Measurements from ENCODE around the gene MCTP2. TPM values are rescaled to one million over a fixed set of nuclear protein-coding genes. Genes with fewer than 3 reads are reported as not detected.
"Not testable (repeated sequence)": the region's sequence is repeated elsewhere in the genome, so short reads cannot be mapped to it uniquely, and the experiment has no call there.

The MCTP2 gene
- total RNA-seq, 2 donors from 2014 or later: 19.6 to 32.9 TPM

DNA sequence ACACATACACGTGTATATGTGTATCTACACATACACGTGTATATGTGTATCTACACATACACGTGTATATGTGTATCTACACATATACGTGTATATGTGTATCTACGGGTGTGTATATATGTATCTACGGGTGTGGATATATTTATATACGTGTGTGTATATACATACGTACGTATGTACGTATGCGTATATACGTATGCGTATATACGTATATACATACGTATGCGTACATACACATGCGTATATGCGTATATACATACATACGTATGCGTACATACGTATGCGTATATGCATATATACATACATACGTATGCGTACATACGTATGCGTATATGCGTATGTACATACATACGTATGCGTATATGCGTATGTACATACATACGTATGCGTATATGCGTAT lies 11.6 kb downstream of the MCTP2 start:
- H3K9me3 Mint-ChIP-seq; H3K4me3 Mint-ChIP-seq; ATAC-seq (replicated peaks); H3K36me3 Mint-ChIP-seq (ENCODE audit: low read depth); H3K27me3 Mint-ChIP-seq; H3K27ac Mint-ChIP-seq: not testable (repeated sequence)
- peaks cover 17% of the 10 kb centered on the region for H3K4me1 Mint-ChIP-seq

DNA sequence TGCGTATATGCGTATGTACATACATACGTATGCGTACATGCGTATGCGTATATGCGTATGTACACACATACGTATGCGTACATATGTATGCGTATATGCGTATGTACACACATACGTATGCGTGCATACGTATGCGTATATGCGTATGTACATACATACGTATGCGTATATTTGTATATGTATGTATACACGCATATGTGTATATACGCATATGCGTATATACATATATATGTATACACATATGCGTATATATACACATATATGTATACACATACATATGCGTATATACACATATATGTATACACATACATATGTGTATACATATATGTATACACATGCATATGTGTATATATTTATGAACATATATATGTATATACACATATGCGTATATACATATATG lies 12.1 kb downstream of the MCTP2 start:
- no peak for ATAC-seq (replicated peaks)
- Mint-ChIP-seq H3K4me3 (no peak overlapping the region), H3K27me3 (no peaks in the 10 kb centered on the region), H3K36me3 (ENCODE audit: low read depth) (no peaks in the 10 kb centered on the region), H3K27ac (no peak overlapping the region), H3K9me3 (no peaks in the 10 kb centered on the region), H3K4me1 (peaks cover 16% of the 10 kb centered on the region)

DNA sequence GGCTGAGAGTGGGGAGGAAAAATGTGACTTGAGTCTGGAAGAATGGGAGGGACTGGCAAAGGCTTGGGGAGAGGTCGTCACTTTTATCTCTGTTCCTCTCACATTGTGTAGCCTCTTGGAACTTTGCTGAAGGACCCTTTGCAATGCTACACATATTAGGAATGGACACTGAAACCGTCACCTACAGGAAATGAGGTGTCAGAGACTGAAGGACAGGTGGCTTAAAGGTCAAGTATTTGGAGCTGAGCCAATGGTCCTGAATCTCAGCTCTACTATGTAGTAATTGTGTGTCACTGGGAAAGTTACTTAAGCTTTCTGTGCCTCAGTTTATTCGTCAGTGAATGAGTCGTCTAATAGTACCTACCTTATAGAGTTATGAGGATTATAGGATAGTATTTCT lies 14.7 kb downstream of the MCTP2 start:
- Mint-ChIP-seq H3K4me1 (peaks cover 15% of the 10 kb centered on the region), H3K36me3 (ENCODE audit: low read depth) (no peaks in the 10 kb centered on the region), H3K27me3 (no peaks in the 10 kb centered on the region), H3K9me3 (no peaks in the 10 kb centered on the region), H3K27ac (no peak overlapping the region), H3K4me3 (no peak overlapping the region)
- ATAC-seq (replicated peaks): no peak

DNA sequence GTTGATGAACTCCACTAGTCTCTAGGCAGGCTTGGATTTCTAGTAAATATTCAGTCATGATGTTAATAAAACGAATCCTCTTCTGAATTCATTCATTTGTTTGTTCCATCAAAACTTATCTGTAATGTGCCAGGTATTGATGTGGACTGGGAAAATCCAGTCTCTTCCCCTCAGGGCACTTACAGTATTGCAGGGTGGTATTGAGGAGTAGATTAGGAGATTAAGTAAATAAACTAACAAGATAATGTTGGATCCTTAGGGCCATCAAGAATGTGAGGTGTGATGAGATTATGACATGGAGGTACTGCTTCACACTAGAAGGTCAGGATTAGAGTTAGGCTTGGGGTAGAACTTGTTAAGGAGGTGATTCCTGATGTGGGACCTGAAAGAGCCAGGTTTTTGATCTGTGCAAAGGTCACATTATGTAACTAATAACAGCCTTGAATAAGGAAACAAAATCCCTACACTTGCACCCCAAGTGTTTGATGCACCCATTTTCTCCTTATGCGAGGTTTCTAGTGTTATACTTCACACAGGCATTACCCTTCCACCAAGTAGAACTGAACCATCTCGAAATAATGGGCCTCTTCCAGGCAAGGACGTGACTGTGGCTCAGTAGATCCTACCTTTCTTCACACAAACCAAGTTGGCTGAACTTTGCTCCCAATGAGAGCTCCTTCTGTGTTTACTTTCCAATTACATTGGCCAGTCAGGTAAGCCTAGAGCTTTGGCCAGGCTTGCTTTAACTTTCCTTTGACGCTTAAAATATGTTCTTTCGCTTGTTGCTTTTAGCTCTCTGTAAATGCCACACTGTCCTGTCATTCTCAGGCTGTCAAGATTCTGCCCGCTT lies 16.7 kb downstream of the MCTP2 start:
- Mint-ChIP-seq H3K4me1 (peaks cover 22% of the 10 kb centered on the region), H3K36me3 (ENCODE audit: low read depth) (no peaks in the 10 kb centered on the region), H3K9me3 (no peaks in the 10 kb centered on the region), H3K4me3 (no peak overlapping the region), H3K27ac (no peak overlapping the region), H3K27me3 (no peaks in the 10 kb centered on the region)
- no peak for ATAC-seq (replicated peaks)

DNA sequence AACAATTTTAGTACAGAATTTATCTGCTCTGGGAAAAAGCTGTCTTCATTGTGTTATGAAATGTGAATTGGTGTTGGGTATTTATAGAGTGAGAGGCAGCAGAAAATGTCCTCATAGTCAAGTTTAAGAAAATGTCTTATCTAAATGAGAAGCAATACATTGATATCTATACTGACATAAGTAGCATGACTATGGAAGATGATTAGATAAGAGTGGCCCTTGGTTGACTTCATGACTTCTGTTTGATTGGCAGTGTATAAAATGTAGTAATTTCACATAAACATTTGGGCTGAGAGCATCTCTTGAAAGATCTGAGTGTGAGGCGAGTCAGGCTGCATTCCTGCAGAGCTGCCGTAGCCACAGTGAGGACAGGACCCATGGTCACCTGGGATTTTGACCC lies 19.4 kb downstream of the MCTP2 start:
- H3K27ac Mint-ChIP-seq: no peak overlapping the region
- no peaks in the 10 kb centered on the region for H3K27me3 Mint-ChIP-seq
- no peak overlapping the region for H3K4me3 Mint-ChIP-seq
- no peaks in the 10 kb centered on the region for H3K36me3 Mint-ChIP-seq (ENCODE audit: low read depth)
- peaks cover 27% of the 10 kb centered on the region for H3K4me1 Mint-ChIP-seq
- no peak for ATAC-seq (replicated peaks)
- no peaks in the 10 kb centered on the region for H3K9me3 Mint-ChIP-seq

DNA sequence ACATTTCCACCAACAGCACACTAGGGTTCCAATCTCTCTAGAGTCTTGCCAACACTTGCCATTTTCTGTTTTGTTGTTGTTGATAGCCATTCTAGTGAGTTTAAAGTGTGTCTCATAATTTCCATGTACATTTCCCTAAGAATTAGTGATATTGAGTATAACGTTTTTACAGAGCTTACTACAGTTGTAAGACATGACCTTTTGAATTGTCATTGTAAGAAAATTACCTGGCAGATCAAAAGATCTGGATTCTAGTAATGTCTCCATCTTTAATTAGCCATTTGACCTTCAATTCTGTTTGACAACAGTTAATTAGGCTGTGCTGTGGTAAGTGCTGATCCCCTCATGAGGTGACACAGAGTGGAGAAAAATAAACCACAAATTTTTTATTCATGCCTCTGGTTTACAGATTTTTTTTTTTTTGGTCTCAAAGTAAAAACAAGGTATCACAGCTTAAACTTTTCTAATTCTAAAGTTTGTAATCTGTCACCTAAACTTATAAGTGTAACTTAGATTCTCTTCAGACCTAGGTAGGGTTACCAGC lies 20.9 kb downstream of the MCTP2 start:
- no peaks in the 10 kb centered on the region for H3K27me3 Mint-ChIP-seq
- no peak overlapping the region for H3K4me3 Mint-ChIP-seq
- H3K9me3 Mint-ChIP-seq: no peaks in the 10 kb centered on the region
- ATAC-seq (replicated peaks): peak; percentile 44
- peaks cover 19% of the 10 kb centered on the region for H3K4me1 Mint-ChIP-seq
- H3K36me3 Mint-ChIP-seq (ENCODE audit: low read depth): no peaks in the 10 kb centered on the region
- peak overlapping the region; percentile 49 for H3K27ac Mint-ChIP-seq

DNA sequence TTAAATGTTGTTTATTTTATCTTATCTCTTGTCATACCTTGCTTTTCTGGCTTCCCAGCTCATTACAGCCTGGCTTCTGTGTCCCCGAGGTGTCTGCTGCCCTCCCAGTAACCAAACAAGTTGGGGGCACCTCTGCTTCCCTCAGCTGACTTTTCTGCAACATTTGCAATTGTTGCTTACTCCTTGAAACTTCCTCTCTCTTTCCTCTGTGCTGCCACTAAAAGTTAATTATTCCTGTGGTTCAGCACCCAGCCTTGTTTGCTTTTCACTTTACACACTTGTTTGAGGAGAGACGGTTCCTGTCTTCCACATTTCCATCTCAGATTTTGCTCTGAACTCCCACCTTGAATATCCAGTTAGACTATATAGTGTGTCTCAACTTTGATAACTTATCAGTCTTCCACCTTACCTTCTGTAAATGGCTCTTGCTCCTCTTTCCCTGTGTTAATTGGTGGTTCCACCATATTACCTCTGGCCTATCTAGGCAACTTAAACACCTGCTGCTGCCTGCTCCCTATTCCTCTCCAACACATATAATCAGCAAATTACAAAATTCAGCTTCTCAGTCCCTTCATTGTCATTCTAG lies 21.6 kb downstream of the MCTP2 start:
- H3K4me3 Mint-ChIP-seq: peak overlapping the region; percentile 1
- H3K27me3 Mint-ChIP-seq: no peaks in the 10 kb centered on the region
- no peaks in the 10 kb centered on the region for H3K36me3 Mint-ChIP-seq (ENCODE audit: low read depth)
- ATAC-seq (replicated peaks): no peak
- H3K27ac Mint-ChIP-seq: no peak overlapping the region
- H3K4me1 Mint-ChIP-seq: peaks cover 19% of the 10 kb centered on the region
- no peaks in the 10 kb centered on the region for H3K9me3 Mint-ChIP-seq

DNA sequence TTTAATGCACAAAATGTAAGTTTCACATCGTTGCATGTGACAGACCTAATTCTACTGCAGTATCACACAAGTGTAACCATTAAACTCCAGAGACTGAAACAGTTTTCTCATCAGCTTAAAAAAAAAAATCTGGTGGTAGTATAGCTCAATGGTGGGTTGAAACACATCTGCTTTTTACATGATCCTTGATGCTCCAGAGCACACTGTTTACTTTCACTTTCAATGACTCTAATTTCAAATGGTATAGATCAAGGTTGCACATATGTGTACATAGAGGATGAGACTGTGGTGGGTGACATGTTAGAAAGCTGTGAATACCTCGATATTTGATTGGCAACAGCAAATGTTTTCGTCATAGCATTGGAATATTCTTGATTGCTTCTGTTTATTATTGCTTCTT lies 22.4 kb downstream of the MCTP2 start:
- no peak overlapping the region for H3K27ac Mint-ChIP-seq
- peak overlapping the region; percentile 1 for H3K4me3 Mint-ChIP-seq
- ATAC-seq (replicated peaks): peak; percentile 50
- no peaks in the 10 kb centered on the region for H3K36me3 Mint-ChIP-seq (ENCODE audit: low read depth)
- H3K27me3 Mint-ChIP-seq: no peaks in the 10 kb centered on the region
- H3K4me1 Mint-ChIP-seq: peaks cover 19% of the 10 kb centered on the region
- no peaks in the 10 kb centered on the region for H3K9me3 Mint-ChIP-seq

DNA sequence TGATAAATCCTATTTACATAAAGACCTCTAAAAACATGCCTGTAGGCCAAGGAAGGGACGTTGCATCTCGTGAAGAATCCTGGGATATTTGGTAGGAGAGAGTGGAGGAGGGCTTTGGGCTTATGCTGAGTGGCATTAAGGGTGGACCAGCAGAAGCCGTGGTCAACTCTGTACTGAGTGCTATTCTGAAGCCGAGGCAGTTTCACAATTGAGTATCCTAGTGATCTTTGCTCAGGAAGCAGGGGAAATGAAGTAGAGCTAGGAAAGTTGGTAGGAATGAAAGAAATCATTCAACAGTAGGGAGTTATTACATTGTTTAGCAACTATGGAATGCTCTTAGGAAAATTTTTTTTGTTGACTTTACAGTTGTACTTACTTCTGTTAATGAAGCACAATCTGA lies 24.2 kb downstream of the MCTP2 start:
- H3K36me3 Mint-ChIP-seq (ENCODE audit: low read depth): no peaks in the 10 kb centered on the region
- no peak for ATAC-seq (replicated peaks)
- H3K27me3 Mint-ChIP-seq: no peaks in the 10 kb centered on the region
- no peak overlapping the region for H3K4me3 Mint-ChIP-seq
- no peaks in the 10 kb centered on the region for H3K9me3 Mint-ChIP-seq
- H3K4me1 Mint-ChIP-seq: peaks cover 16% of the 10 kb centered on the region
- H3K27ac Mint-ChIP-seq: no peak overlapping the region

DNA sequence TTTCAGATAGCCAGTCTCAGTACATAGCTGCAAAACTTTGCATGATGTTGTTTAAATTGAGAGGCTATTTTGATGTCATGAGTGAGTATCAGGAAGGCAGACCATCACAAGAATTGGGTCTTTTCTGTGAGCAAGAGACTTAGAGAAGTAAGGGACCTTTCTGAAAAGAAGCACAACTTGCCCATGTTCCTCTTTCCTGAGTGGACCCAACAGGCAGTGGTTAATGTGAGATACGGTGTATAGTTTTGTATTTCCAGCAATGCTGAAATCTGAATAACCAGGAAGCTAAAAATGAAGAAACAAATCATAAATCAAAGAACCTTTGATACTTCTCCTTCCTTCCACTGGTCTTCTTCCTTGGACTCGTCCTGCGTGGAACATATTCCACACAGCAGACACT lies 25.1 kb downstream of the MCTP2 start:
- H3K36me3 Mint-ChIP-seq (ENCODE audit: low read depth): peaks cover 6% of the 10 kb centered on the region

DNA sequence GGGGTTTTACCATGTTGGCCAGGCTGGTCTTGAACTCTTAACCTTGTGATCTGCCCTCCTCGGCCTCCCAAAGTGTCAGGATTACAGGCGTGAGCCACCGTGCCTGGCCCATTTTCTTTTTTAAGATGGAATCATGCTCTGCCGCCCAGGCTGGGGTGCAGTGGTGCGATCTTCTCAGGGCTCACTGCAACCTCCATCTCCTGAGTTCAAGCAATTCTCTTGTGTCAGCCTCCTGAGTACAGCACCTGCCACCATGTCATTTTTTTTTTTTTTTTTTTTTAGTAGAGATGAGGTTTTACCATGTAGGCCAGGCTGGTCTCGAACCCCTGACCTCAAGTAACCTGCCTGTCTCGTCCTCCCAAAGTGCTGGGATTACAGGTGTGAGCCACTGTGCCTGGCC lies 26.4 kb downstream of the MCTP2 start:
- not testable (repeated sequence) for H3K4me3 Mint-ChIP-seq; H3K9me3 Mint-ChIP-seq; H3K27ac Mint-ChIP-seq; H3K36me3 Mint-ChIP-seq (ENCODE audit: low read depth); H3K4me1 Mint-ChIP-seq; ATAC-seq (replicated peaks); H3K27me3 Mint-ChIP-seq

More for the DNA sequence above, 25.1 kb downstream of the MCTP2 start:
- Mint-ChIP-seq H3K27me3 (no peaks in the 10 kb centered on the region), H3K9me3 (no peaks in the 10 kb centered on the region), H3K27ac (no peak overlapping the region), H3K4me1 (peaks cover 12% of the 10 kb centered on the region), H3K4me3 (no peak overlapping the region)
- no peak for ATAC-seq (replicated peaks)

DNA sequence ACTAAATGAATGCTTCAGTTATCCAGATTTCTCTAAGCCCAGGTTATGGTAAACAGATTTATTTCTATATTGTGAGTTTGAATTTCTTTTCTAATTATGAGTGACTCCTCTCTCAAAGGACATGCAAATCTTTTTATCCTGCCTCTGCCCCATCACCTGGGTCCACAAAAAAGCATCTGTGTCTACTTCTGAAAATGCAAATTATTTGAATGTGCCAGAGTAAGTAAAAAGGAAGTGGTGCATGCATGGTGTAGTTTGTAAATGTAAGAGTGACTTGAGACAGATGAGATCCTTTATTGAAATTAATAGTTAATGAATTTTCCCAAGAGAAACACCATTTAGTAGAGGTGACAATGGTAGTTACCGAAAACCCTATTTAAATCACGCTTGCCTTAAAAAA lies 26.9 kb downstream of the MCTP2 start:
- no peak overlapping the region for H3K4me3 Mint-ChIP-seq
- H3K36me3 Mint-ChIP-seq (ENCODE audit: low read depth): peaks cover 6% of the 10 kb centered on the region
- ATAC-seq (replicated peaks): no peak
- H3K9me3 Mint-ChIP-seq: no peaks in the 10 kb centered on the region
- H3K27me3 Mint-ChIP-seq: no peaks in the 10 kb centered on the region
- H3K4me1 Mint-ChIP-seq: peaks cover 4% of the 10 kb centered on the region
- H3K27ac Mint-ChIP-seq: no peak overlapping the region

DNA sequence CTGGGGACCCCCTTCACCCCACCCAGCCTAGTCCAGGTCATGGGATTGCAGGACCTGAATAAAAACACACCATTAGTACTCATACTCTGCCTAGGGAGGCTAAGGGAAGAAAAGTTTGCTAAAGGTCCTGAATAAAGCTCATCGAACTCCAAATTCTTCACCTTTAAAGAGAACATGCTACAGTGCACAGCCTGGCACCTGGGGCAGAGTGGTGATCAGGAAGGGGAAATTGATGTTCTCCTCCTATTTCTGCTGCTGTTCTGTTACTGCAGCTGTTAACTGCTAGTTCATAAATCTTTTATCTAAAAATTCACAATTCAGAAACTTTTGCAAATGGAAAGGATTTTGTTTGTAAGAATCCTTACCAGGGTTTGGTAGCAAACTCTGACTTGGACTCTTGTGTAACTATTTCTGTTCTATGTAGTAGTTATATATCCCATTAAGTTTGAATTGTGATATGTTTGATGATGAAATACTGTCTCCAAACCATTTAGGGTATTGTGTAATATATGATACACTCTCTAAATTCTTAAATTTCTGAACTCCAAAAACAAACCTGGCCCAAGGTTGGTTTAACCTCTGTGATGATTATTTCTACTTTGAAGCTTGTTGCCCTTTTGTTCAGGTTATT lies 27.9 kb downstream of the MCTP2 start:
- Mint-ChIP-seq H3K4me3 (no peak overlapping the region), H3K9me3 (no peaks in the 10 kb centered on the region), H3K36me3 (ENCODE audit: low read depth) (peaks cover 6% of the 10 kb centered on the region), H3K27ac (no peak overlapping the region), H3K27me3 (no peaks in the 10 kb centered on the region), H3K4me1 (peaks cover 5% of the 10 kb centered on the region)
- ATAC-seq (replicated peaks): no peak

DNA sequence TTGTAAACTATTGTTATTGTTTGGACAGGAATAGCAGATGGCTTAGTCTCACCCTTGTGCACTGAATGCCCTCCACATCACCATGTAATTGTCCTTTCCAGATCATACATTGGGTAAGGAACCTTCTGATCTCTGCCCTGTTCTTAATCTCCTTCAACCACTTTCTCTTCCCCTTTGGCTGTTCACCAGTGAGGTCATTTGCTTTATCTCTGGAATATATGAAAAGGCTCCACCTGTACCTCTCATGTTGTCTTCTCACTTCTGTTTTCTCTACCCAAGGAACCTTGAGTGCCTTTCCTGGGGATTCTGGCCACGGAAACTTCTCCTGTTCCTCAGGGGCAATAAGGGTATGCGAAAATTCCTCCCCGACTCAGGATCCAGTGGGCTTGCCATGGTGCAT lies 28.5 kb downstream of the MCTP2 start:
- H3K27ac Mint-ChIP-seq: no peak overlapping the region
- peaks cover 6% of the 10 kb centered on the region for H3K36me3 Mint-ChIP-seq (ENCODE audit: low read depth)
- H3K27me3 Mint-ChIP-seq: no peaks in the 10 kb centered on the region
- H3K4me1 Mint-ChIP-seq: peaks cover 5% of the 10 kb centered on the region
- ATAC-seq (replicated peaks): no peak
- no peaks in the 10 kb centered on the region for H3K9me3 Mint-ChIP-seq
- no peak overlapping the region for H3K4me3 Mint-ChIP-seq

DNA sequence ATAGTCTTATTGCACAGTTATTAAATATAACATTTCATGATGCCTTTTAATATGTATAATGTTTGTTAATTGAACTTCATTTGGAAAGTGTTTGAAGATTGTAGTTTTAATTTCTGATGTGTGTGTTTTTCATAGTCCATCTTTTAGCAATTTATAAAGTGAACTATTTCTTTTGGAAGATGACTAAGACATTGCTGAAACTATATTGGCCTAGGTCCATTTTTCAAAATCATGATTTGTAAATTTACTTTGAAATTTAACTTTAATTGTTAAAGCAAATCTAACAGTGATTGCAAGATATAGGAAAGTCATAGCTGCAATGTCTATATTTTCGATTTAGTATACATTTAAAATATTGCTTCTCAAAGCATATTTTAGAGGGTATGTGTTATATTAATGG lies 30.8 kb downstream of the MCTP2 start:
- no peak overlapping the region for H3K4me3 Mint-ChIP-seq
- H3K4me1 Mint-ChIP-seq: peaks cover 13% of the 10 kb centered on the region
- no peaks in the 10 kb centered on the region for H3K27me3 Mint-ChIP-seq
- no peaks in the 10 kb centered on the region for H3K9me3 Mint-ChIP-seq
- H3K36me3 Mint-ChIP-seq (ENCODE audit: low read depth): peaks cover 6% of the 10 kb centered on the region
- no peak overlapping the region for H3K27ac Mint-ChIP-seq
- ATAC-seq (replicated peaks): no peak
